CD4-positive, alpha-beta T cell (primary cell): Measurements from ENCODE around the gene ADRA2B. TPM values are rescaled to one million over a fixed set of nuclear protein-coding genes. Genes with fewer than 3 reads are reported as not detected.

Source experiments
- ATAC-seq: fragments of 200-7000 bp; cut with Tn5 transposase; one replicate; pipeline ENCODE4 v1.10.0; 2022; ENCODE audit warnings: mild to moderate bottlenecking; ENCODE audit not compliant: poor library complexity
- CTCF ChIA-PET: fragments of 350-600 bp; sonication (Branson Sonifier 250); formaldehyde crosslinking; loops from one replicate; lab custom pipeline; 2021; ENCODE audit warnings: antibody characterized with exemption, inconsistent platforms; lab: Charles Lee
- POLR2A ChIA-PET: fragments of 350-600 bp; sonication (Branson Sonifier 250); formaldehyde crosslinking; loops from one replicate; lab custom pipeline; 2021; ENCODE audit warnings: antibody characterized with exemption, inconsistent platforms; lab: Charles Lee
- DNase-seq, 14 experiments: peaks; one replicate each; pipeline ENCODE4 v3.0.0-alpha.2; 2013 to 2020; ENCODE audit warnings: mixed read lengths in 2 of 14
- H3K27ac ChIP-seq, 2 donors: one replicate each; pipeline versions ENCODE4 v1.5.1 to v1.7.0; 2013; ENCODE audit warnings: low read length in 2 of 2, low read depth in 1 of 2, mild to moderate bottlenecking in 1 of 2
- H3K27me3 ChIP-seq, 2 experiments: 1 replicate in 1 of 2; 2 replicates in 1 of 2; pipeline versions ENCODE4 v1.6.1 to v1.7.0; 2013; ENCODE audit warnings: low read length in 2 of 2, control low read depth in 1 of 2, mild to moderate bottlenecking in 1 of 2, moderate library complexity in 1 of 2; ENCODE audit not compliant: insufficient read depth in 2 of 2, control insufficient read depth in 1 of 2
- H3K36me3 ChIP-seq: one replicate; pipeline ENCODE4 v1.6.1; 2013; ENCODE audit warnings: low read length, control low read depth; ENCODE audit not compliant: insufficient read depth
- H3K4me1 ChIP-seq: one replicate; pipeline ENCODE4 v1.6.1; 2013; ENCODE audit warnings: low read length, control low read depth; ENCODE audit not compliant: insufficient read depth
- H3K4me3 ChIP-seq: one replicate; pipeline ENCODE4 v1.5.1; 2013; ENCODE audit warnings: mild to moderate bottlenecking, low read length, moderate library complexity
- H3K9me3 ChIP-seq, 2 experiments: 1 replicate in 1 of 2; 2 replicates in 1 of 2; pipeline versions ENCODE4 v1.6.1 to v1.7.0; 2013; ENCODE audit warnings: low read length in 2 of 2, mild to moderate bottlenecking in 2 of 2, control low read depth in 1 of 2, moderate library complexity in 1 of 2; ENCODE audit not compliant: control insufficient read depth in 1 of 2, insufficient read depth in 1 of 2
- H3K27ac Mint-ChIP-seq: one replicate; pipeline ENCODE4 v1.8.0; 2020; ENCODE audit warnings: mixed read lengths
- H3K27me3 Mint-ChIP-seq: one replicate; pipeline ENCODE4 v1.8.0; 2021; ENCODE audit warnings: mixed read lengths
- H3K36me3 Mint-ChIP-seq: one replicate; pipeline ENCODE4 v1.8.0; 2021; ENCODE audit warnings: low read depth, mixed read lengths
- H3K4me1 Mint-ChIP-seq: one replicate; pipeline ENCODE4 v1.8.0; 2021; ENCODE audit warnings: low read depth, mixed read lengths
- H3K4me3 Mint-ChIP-seq: one replicate; pipeline ENCODE4 v1.8.0; 2020; ENCODE audit warnings: mild to moderate bottlenecking, mixed read lengths
- H3K9me3 Mint-ChIP-seq: one replicate; pipeline ENCODE4 v1.8.0; 2020; ENCODE audit warnings: mixed read lengths
- CTCF ChIP-seq: fragments of 200-600 bp; IDR thresholded peaks from one replicate; pipeline ENCODE4 v1.8.0; 2022; ENCODE audit warnings: antibody characterized with exemption, mild to moderate bottlenecking
- intact Hi-C, 2 experiments: fragments of 100-400 bp; cut with DNase I in 1 of 2; cut with micrococcal nuclease in 1 of 2; formaldehyde crosslinking; loops; one replicate each; pipeline versions ENCODE4 v1.15.1 to v1.9.0; 2023 to 2025; cut with DNase I, micrococcal nuclease
- total RNA-seq, 174 experiments: library from RNA in 2 of 174; stranded (reverse) in 2 of 174; gene quantifications; one replicate each; pipeline ENCODE4 v1.2.3 and lab custom pipeline; 2021 to 2026

Gene ADRA2B
- total RNA-seq, 2 experiments from 2014 or later, result 0.52 to 0.84 TPM

DNA sequence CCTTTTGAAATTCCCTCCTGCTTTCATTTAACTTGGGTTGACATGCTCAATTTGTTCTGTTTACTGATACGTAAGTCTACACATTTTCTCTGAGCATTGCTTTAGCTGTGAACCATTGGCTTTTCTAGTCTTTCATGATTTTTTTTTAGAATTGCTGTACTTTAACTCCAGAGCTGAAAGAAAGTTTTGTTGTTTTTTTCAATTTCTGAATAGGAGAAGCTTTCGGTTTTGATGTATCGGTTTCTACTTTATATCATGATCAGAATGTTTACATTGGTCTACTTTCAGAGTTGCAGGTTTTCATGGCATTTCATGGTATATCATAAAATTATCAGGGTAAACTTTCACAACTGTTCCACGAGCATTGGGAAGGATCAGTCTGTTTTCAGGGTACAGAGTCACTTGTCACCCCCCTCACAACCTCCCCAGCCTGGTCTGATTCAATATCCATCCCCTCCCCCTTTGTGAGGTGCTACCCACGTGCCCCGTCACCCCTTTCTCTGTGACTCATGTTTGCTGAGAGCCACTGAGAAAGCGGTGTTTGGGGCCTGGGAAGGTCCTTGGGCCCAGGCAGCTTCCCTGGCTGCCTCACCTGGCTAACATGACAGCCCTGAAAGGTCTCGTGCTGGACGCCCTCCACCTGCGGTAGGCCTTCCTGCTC is 14.9 kb upstream of the ADRA2B start:
- Histone ChIP-seq H3K4me1 (peaks cover 7% of the 10 kb centered on the region), H3K4me3 (no peak overlapping the region), H3K36me3 (peaks cover 2% of the 10 kb centered on the region), H3K9me3 (no peaks in the 10 kb centered on the region), H3K27me3 (no peaks in the 10 kb centered on the region), H3K27ac (no peak overlapping the region)
- intact Hi-C loops, result no loop called here
- CTCF ChIA-PET, result interaction anchor here (1.3 to 1.9 kb wide), 3 partner anchors 14 to 77 kb away, joined by 3 to 8 read pairs (median 7); partner anchors contain the start of gene STARD7
- no peak overlapping the region for H3K27ac Mint-ChIP-seq
- peak; percentile 23 for ATAC-seq
- POLR2A ChIA-PET, result interaction anchor here (1.5 kb wide), 1 partner anchor 15 kb away, joined by 4 read pairs; no protein-coding TSS in a partner anchor
- no peak for TF ChIP-seq CTCF
- H3K4me1 Mint-ChIP-seq, result no peaks in the 10 kb centered on the region
- no peak overlapping the region for H3K4me3 Mint-ChIP-seq
- H3K36me3 Mint-ChIP-seq, result peaks cover 31% of the 10 kb centered on the region
- H3K9me3 Mint-ChIP-seq, result no peaks in the 10 kb centered on the region
- no peak for DNase-seq
- no peaks in the 10 kb centered on the region for H3K27me3 Mint-ChIP-seq

DNA sequence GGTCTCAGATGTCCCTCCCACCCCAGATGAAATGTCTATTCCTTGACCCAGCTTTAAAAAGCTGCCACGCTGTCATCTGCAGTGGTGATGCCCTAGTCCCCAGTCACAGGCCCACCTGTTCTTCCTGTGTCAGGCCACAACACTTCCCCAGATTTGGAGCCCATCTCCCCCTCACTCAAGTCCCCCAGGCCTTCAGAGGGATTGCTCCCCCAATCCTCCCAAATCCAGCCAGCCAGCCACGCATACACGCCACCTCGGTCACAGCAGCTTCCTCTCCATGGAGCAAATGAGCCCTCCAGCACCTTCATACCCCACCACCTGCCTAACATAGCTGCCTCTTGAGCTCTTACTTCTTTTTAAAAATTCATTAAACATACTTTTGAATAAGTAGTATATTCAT is 14.1 kb upstream of the ADRA2B start:
- Histone ChIP-seq H3K27me3 (no peaks in the 10 kb centered on the region), H3K9me3 (no peaks in the 10 kb centered on the region), H3K4me3 (no peak overlapping the region), H3K27ac (no peak overlapping the region), H3K36me3 (peaks cover 2% of the 10 kb centered on the region), H3K4me1 (peaks cover 7% of the 10 kb centered on the region)
- H3K27ac Mint-ChIP-seq, result no peak overlapping the region
- H3K4me3 Mint-ChIP-seq, result no peak overlapping the region
- ATAC-seq, result no peak
- DNase-seq, result no peak
- ChIA-PET POLR2A (interaction anchor here (1.5 kb wide), 1 partner anchor 16 kb away, joined by 4 read pairs; no protein-coding TSS in a partner anchor), CTCF (interaction anchor here (1.3 to 1.9 kb wide), 3 partner anchors 13 to 78 kb away, joined by 3 to 8 read pairs (median 7); partner anchors contain the start of gene STARD7)
- peaks cover 35% of the 10 kb centered on the region for H3K36me3 Mint-ChIP-seq
- intact Hi-C loops, result no loop called here
- no peaks in the 10 kb centered on the region for H3K4me1 Mint-ChIP-seq
- TF ChIP-seq CTCF, result no peak
- no peaks in the 10 kb centered on the region for H3K9me3 Mint-ChIP-seq
- no peaks in the 10 kb centered on the region for H3K27me3 Mint-ChIP-seq

- intact Hi-C loops, result no loop called here
- H3K4me3 ChIP-seq, result no peak overlapping the region
- Mint-ChIP-seq H3K27me3 (no peaks in the 10 kb centered on the region), H3K4me1 (no peaks in the 10 kb centered on the region), H3K9me3 (no peaks in the 10 kb centered on the region), H3K36me3 (peaks cover 38% of the 10 kb centered on the region), H3K4me3 (no peak overlapping the region), H3K27ac (no peak overlapping the region)
- H3K27ac ChIP-seq, result no peak overlapping the region
- H3K4me1 ChIP-seq, result peaks cover 7% of the 10 kb centered on the region
- DNase-seq, result no peak
- POLR2A ChIA-PET, result interaction anchor here (1.5 kb wide), 1 partner anchor 17 kb away, joined by 4 read pairs; no protein-coding TSS in a partner anchor
- CTCF ChIA-PET, result interaction anchor here (1.3 to 1.9 kb wide), 2 partner anchors 45 to 79 kb away, joined by 3 to 7 read pairs; partner anchors contain the start of gene STARD7
- peaks cover 2% of the 10 kb centered on the region for H3K36me3 ChIP-seq
- no peaks in the 10 kb centered on the region for H3K9me3 ChIP-seq
- no peak for TF ChIP-seq CTCF
- ATAC-seq, result no peak
- H3K27me3 ChIP-seq, result no peaks in the 10 kb centered on the region
Observed at GRCh38 chr2:96129528-96130120, 13.3 kb upstream of the ADRA2B start.
